Liver (tissue), 9 donors: ENCODE measurements around the gene FGD5. TPM values are rescaled to one million over a fixed set of nuclear protein-coding genes. Genes with fewer than 3 reads are reported as not detected.
A peak's percentile ranks its signal among the peaks of the same experiment; 100 is the strongest.

Experiments used
- DNase-seq: peaks from one replicate; pipeline ENCODE4 v3.0.0-alpha.2; 2017; ENCODE audit warnings: low spot score
- H3K27ac ChIP-seq, 2 donors: one replicate each; pipeline ENCODE4 v1.7.0; 2013; ENCODE audit warnings: inconsistent platforms in 2 of 2, low read length in 2 of 2, control low read depth in 1 of 2, low read depth in 1 of 2, mild to moderate bottlenecking in 1 of 2
- H3K27me3 ChIP-seq, 4 donors: one replicate each; pipeline versions ENCODE4 v1.6.1 to v1.7.0; 2013; ENCODE audit warnings: low read length in 3 of 4, inconsistent platforms in 1 of 4, mild to moderate bottlenecking in 1 of 4, moderate library complexity in 1 of 4; ENCODE audit not compliant: control insufficient read depth in 4 of 4, insufficient read depth in 4 of 4
- H3K36me3 ChIP-seq, 4 donors: one replicate each; pipeline versions ENCODE4 v1.6.1 to v1.7.0; 2013; ENCODE audit warnings: low read length in 3 of 4, mild to moderate bottlenecking in 3 of 4, low read depth in 1 of 4, moderate library complexity in 1 of 4; ENCODE audit not compliant: control insufficient read depth in 4 of 4, insufficient read depth in 3 of 4
- H3K4me1 ChIP-seq, 4 donors: one replicate each; pipeline versions ENCODE4 v1.6.1 to v1.7.0; 2013; ENCODE audit warnings: low read length in 3 of 4, mild to moderate bottlenecking in 3 of 4, moderate library complexity in 1 of 4; ENCODE audit not compliant: control insufficient read depth in 4 of 4, insufficient read depth in 4 of 4
- H3K4me3 ChIP-seq, 3 donors: one replicate each; pipeline versions ENCODE4 v1.6.1 to v1.7.0; 2013; ENCODE audit warnings: low read length in 3 of 3, control low read depth in 1 of 3, low read depth in 1 of 3, mild to moderate bottlenecking in 1 of 3
- H3K9ac ChIP-seq, 2 donors: one replicate each; pipeline ENCODE4 v1.7.0; 2013; ENCODE audit warnings: low read length in 2 of 2, mild to moderate bottlenecking in 2 of 2, moderate library complexity in 2 of 2, control low read depth in 1 of 2, low read depth in 1 of 2
- H3K9me3 ChIP-seq, 4 donors: one replicate each; pipeline versions ENCODE4 v1.6.1 to v1.7.0; 2013; ENCODE audit warnings: low read length in 3 of 4; ENCODE audit not compliant: control insufficient read depth in 4 of 4
- ATF3 ChIP-seq: IDR thresholded peaks from 2 replicates; pipeline ENCODE4 v1.6.1; 2016; ENCODE audit warnings: antibody characterized with exemption
- CTCF ChIP-seq: fragments of 150-350 bp; IDR thresholded peaks from 2 replicates; pipeline ENCODE4 v1.5.1; 2017; ENCODE audit warnings: improper control_type of control experiment, low read depth, low read length; ENCODE audit not compliant: missing input control
- EGR1 ChIP-seq, 2 donors: IDR thresholded peaks; 2 replicates each; pipeline ENCODE4 v1.6.1; 2016 to 2018; ENCODE audit warnings: antibody characterized with exemption in 2 of 2, low read depth in 2 of 2
- FOXA1 ChIP-seq: IDR thresholded peaks from 2 replicates; pipeline ENCODE4 v1.6.1; 2016; ENCODE audit warnings: antibody characterized with exemption
- FOXA2 ChIP-seq: IDR thresholded peaks from 2 replicates; pipeline ENCODE4 v1.6.1; 2016; ENCODE audit warnings: antibody characterized with exemption
- HNF4A ChIP-seq, 2 donors: conservative IDR thresholded peaks; 2 replicates each; pipeline ENCODE4 v1.6.1; 2016; ENCODE audit warnings: antibody characterized with exemption in 2 of 2, mild to moderate bottlenecking in 2 of 2
- HNF4G ChIP-seq: IDR thresholded peaks from 2 replicates; pipeline ENCODE4 v1.6.1; 2016; ENCODE audit warnings: antibody characterized with exemption
- JUND ChIP-seq, 2 donors: IDR thresholded peaks; 2 replicates each; pipeline ENCODE4 v1.6.1; 2016; ENCODE audit warnings: antibody characterized with exemption in 2 of 2
- MAX ChIP-seq: IDR thresholded peaks from 2 replicates; pipeline ENCODE4 v1.6.1; 2016; ENCODE audit warnings: antibody characterized with exemption
- RAD21 ChIP-seq, 2 donors: IDR thresholded peaks; 2 replicates each; pipeline ENCODE4 v1.6.1; 2016; ENCODE audit warnings: antibody characterized with exemption in 2 of 2, mild to moderate bottlenecking in 2 of 2
- REST ChIP-seq: IDR thresholded peaks from 2 replicates; pipeline ENCODE4 v1.6.1; 2016; ENCODE audit warnings: antibody characterized with exemption, mild to moderate bottlenecking
- RXRA ChIP-seq, 2 donors: IDR thresholded peaks; 2 replicates each; pipeline ENCODE4 v1.6.1; 2017 to 2018; ENCODE audit warnings: antibody characterized with exemption in 2 of 2, mild to moderate bottlenecking in 1 of 2
- YY1 ChIP-seq: IDR thresholded peaks from 2 replicates; pipeline ENCODE4 v1.6.1; 2016; ENCODE audit warnings: antibody characterized with exemption, mild to moderate bottlenecking
- ZBTB33 ChIP-seq: IDR thresholded peaks from 2 replicates; pipeline ENCODE4 v1.6.1; 2016; ENCODE audit warnings: antibody characterized with exemption
- WGBS: extraction: QIAGEN DNeasy Blood & Tissue Kit; methylation state at CpG from one replicate; pipeline ENCODE4 v1.1.7; 2013; 5-methylcytosine and 5-hydroxymethylcytosine counted together
- polyA plus RNA-seq, 2 donors: library from polyadenylated mRNA; stranded (reverse) in 1 of 2; unstranded in 1 of 2; fragments of 200-250 nt in 1 of 2; fragments of >200 nt in 1 of 2; fragmentation: Nextera tagmentation in 1 of 2; extraction: Ambion mirVana in 1 of 2; gene quantifications; one replicate each; pipeline versions ENCODE4 v1.2.1 to v1.2.3, GENCODE V29; 2013 to 2015
- total RNA-seq, 2 donors: library from RNA; depleted of rRNA; stranded (reverse); fragments of >200 nt; gene quantifications; one replicate each; pipeline ENCODE4 v1.2.3, GENCODE V29; 2014
- donor health status: healthy.
- donor health status: healthy.
- donor health status: healthy.
- donor health status: healthy.
- donor health status: healthy.

FGD5 gene
- total and polyA plus RNA-seq, 4 donors: 2.0 to 6.3 (median 3.1) TPM

GRCh38 chr3:14823910-14824629 is 5.3 kb downstream of the FGD5 start:
- no peak for TF ChIP-seq YY1
- no peak for TF ChIP-seq EGR1 (IDR thresholded peaks at IDR 0.05; ENCODE audit: low read depth in 2 of 2)
- TF ChIP-seq ATF3: no peak
- TF ChIP-seq FOXA2: no peak
- no peak for TF ChIP-seq MAX
- TF ChIP-seq HNF4G: no peak
- TF ChIP-seq REST: no peak
- no peak for TF ChIP-seq ZBTB33
- no peak for TF ChIP-seq CTCF
- no peak for TF ChIP-seq HNF4A (conservative IDR thresholded peaks at IDR 0.05)
- Histone ChIP-seq H3K9me3 (no peaks in the 10 kb centered on the region), H3K36me3 (no peaks in the 10 kb centered on the region), H3K4me1 (peaks cover 0 to 5% (median 0%) of the 10 kb centered on the region in 4 donors), H3K9ac (no peak overlapping the region), H3K4me3 (no peak overlapping the region), H3K27me3 (no peaks in the 10 kb centered on the region), H3K27ac (peak overlapping the region; percentile 25 to 46)
- WGBS: 84% methylated on average over 13 of the region's 13 CpGs
- DNase-seq: no peak

- Histone ChIP-seq H3K27me3 (no peaks in the 10 kb centered on the region), H3K36me3 (no peaks in the 10 kb centered on the region), H3K9ac (no peak overlapping the region), H3K4me3 (no peak overlapping the region), H3K27ac (no peak overlapping the region), H3K9me3 (no peaks in the 10 kb centered on the region), H3K4me1 (peaks cover 0 to 5% (median 0%) of the 10 kb centered on the region in 4 donors)
- DNase-seq: no peak
- 83% methylated on average over 2 of the region's 2 CpGs for WGBS
- TF ChIP-seq JUND (IDR thresholded peaks at IDR 0.05) (no peak), RAD21 (IDR thresholded peaks at IDR 0.05) (no peak), FOXA1 (no peak), HNF4A (conservative IDR thresholded peaks at IDR 0.05) (no peak), FOXA2 (no peak), RXRA (IDR thresholded peaks at IDR 0.05) (no peak), REST (no peak), CTCF (no peak), ATF3 (no peak)
Measured at GRCh38 chr3:14824646-14825045, 5.9 kb downstream of the FGD5 start.
